Lung (tissue), 12 donors: Measurements from ENCODE around the gene TRIM14. TPM values are rescaled to one million over a fixed set of nuclear protein-coding genes. Genes with fewer than 3 reads are reported as not detected.
A peak's percentile ranks its signal among the peaks of the same experiment; 100 is the strongest.

Source experiments
- ATAC-seq: fragments of 200-7000 bp; cut with Tn5 transposase; one replicate; pipeline ENCODE4 v1.9.1; 2020; ENCODE audit warnings: moderate number of reproducible peaks; ENCODE audit not compliant: insufficient read depth, low FRiP score
- DNase-seq, 3 donors: peaks; one replicate each; pipeline ENCODE4 v3.0.0-alpha.2; 2013 to 2017
- H3K27ac ChIP-seq, 2 donors: one replicate each; pipeline ENCODE4 v1.5.1; 2013; ENCODE audit warnings: mild to moderate bottlenecking in 2 of 2, moderate library complexity in 2 of 2, control low read depth in 1 of 2, inconsistent platforms in 1 of 2, low read depth in 1 of 2, low read length in 1 of 2
- H3K27me3 ChIP-seq, 3 donors: one replicate each; pipeline ENCODE4 v1.5.1; 2013; ENCODE audit warnings: low read length in 2 of 3; ENCODE audit not compliant: control insufficient read depth in 3 of 3, insufficient read depth in 3 of 3
- H3K36me3 ChIP-seq, 4 donors: one replicate each; pipeline ENCODE4 v1.5.1; 2013; ENCODE audit warnings: low read length in 4 of 4, mild to moderate bottlenecking in 1 of 4, moderate library complexity in 1 of 4; ENCODE audit not compliant: control insufficient read depth in 4 of 4, insufficient read depth in 4 of 4
- H3K4me1 ChIP-seq, 5 donors: one replicate each; pipeline ENCODE4 v1.5.1; 2013; ENCODE audit warnings: low read length in 5 of 5, mild to moderate bottlenecking in 2 of 5, moderate library complexity in 1 of 5; ENCODE audit not compliant: control insufficient read depth in 5 of 5, insufficient read depth in 5 of 5
- H3K4me3 ChIP-seq: one replicate; pipeline ENCODE4 v1.5.1; 2013; ENCODE audit warnings: mild to moderate bottlenecking, control low read depth, moderate library complexity
- H3K9ac ChIP-seq, 2 donors: one replicate each; pipeline ENCODE4 v1.5.1; 2013; ENCODE audit warnings: low read length in 2 of 2, control low read depth in 1 of 2; ENCODE audit not compliant: insufficient read depth in 1 of 2
- H3K9me3 ChIP-seq, 4 donors: one replicate each; pipeline ENCODE4 v1.5.1; 2013; ENCODE audit warnings: low read length in 3 of 4, mild to moderate bottlenecking in 1 of 4, moderate library complexity in 1 of 4; ENCODE audit not compliant: control insufficient read depth in 4 of 4, insufficient read depth in 3 of 4
- CTCF ChIP-seq: IDR thresholded peaks from 2 replicates; pipeline ENCODE4 v1.5.1; 2012; ENCODE audit warnings: mild to moderate bottlenecking; ENCODE audit errors: control extremely low read depth, extremely low read depth
- WGBS, 2 donors: extraction: QIAGEN DNeasy Blood & Tissue Kit; methylation state at CpG; one replicate each; pipeline ENCODE4 v1.1.7; 2013; 5-methylcytosine and 5-hydroxymethylcytosine counted together
- polyA plus RNA-seq, 2 donors: library from polyadenylated mRNA; stranded (reverse); fragments of 200-250 nt; gene quantifications; one replicate each; pipeline ENCODE4 v1.2.1, GENCODE V29; 2013
- total RNA-seq, 2 donors: library from RNA; depleted of rRNA in 1 of 2; stranded (reverse); fragments of >200 nt in 1 of 2; gene quantifications; one replicate each; pipeline ENCODE4 v1.2.1, GENCODE V29; 2014 to 2021
- donor health status: control.
- donor health status: control.
- donor health status: Bipolar disorder and iron deficiency.
- donor health status: healthy.
- donor health status: DM: yes; HTN: yes; CAD: no.

TRIM14 gene
- total and polyA plus RNA-seq, 4 donors = 5.0 to 42.7 (median 12.1) TPM

DNA sequence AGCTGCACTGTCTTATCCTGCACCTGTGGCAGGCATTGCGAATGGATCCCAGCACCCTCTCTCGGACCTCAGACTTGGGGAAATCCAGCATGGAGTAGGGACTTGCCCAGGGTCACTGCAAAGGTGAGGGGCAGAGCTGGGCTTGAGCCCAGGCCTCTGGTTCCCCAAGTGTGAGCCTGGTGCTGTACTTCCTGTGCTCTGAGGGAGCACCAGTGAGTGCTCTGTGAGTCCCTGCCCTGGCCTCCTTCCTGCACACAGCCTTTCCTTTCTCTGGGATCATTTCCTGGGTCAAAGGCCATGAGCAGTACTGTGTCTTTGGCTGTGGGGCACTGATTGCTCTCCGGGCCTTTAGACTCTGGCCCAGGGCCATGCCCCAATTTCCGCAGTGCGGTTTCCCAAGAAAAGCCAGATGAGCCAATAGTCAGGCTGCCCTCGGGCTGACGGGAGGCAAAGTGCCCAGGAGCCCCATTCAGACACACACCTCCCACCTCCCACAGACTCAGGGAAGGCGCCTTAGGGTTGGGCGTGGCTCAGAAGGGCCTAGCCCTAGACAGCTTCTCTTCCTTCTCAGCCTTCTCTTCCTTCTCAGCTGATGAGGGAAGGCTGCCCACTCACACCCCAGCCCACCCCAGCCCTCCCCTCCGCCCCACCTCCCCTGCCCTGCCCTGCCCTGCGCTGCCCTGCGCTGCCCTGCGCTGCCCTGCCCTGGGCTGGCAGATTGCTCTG, 23.3 kb upstream of the TRIM14 start:
- no peak for TF ChIP-seq CTCF
- Histone ChIP-seq H3K4me3 (no peak overlapping the region), H3K27ac (peak overlapping the region in 1 of 2 donors; percentile 88)

GRCh38 chr9:98140503-98140902, 21.5 kb upstream of the TRIM14 start:
- DNase-seq = no peak
- Histone ChIP-seq H3K27ac (no peak overlapping the region), H3K9me3 (no peaks in the 10 kb centered on the region), H3K9ac (no peak overlapping the region), H3K4me3 (no peak overlapping the region), H3K27me3 (no peaks in the 10 kb centered on the region), H3K36me3 (no peaks in the 10 kb centered on the region), H3K4me1 (peaks cover 0 to 7% (median 0%) of the 10 kb centered on the region in 5 donors)
- TF ChIP-seq CTCF = no peak
- WGBS, 2 donors = 94 to 97% methylated on average over 5 of the region's 5 CpGs
- no peak for ATAC-seq

More for the DNA sequence above, 23.3 kb upstream of the TRIM14 start:
- Histone ChIP-seq H3K36me3 (no peaks in the 10 kb centered on the region), H3K27me3 (no peaks in the 10 kb centered on the region), H3K9ac (no peak overlapping the region), H3K9me3 (no peaks in the 10 kb centered on the region), H3K4me1 (peaks cover 0 to 11% (median 0%) of the 10 kb centered on the region in 5 donors)
- DNase-seq (peak in 2 of 3 donors; percentile 2 to 22), ATAC-seq (peak; percentile 81)
- 56 to 59% methylated on average over 12 to 13 of the region's 13 CpGs for WGBS, 2 donors

DNA sequence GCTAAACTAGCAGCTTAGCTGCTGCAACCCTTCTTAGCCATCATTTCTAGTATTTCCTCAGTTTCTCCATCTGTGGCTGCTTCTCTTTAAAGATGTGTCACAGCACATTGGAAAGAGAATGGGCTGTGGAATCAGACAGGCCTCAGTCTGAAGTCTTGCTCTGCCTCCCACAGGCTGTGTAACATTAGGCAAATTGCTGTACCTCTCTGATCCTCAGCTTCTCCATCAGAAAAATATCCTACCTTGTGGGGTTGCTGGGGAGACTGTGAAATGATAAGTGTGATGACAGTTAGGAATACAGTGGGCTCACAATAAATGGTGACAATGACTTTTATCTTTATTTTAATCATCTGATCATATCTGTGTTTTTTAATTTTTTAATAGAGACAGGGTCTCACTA, 17.5 kb upstream of the TRIM14 start:
- no peak for TF ChIP-seq CTCF
- H3K27ac ChIP-seq = no peak overlapping the region
- H3K9ac ChIP-seq = no peak overlapping the region
- H3K27me3 ChIP-seq = no peaks in the 10 kb centered on the region
- ATAC-seq (no peak), DNase-seq (no peak)
- H3K4me1 ChIP-seq = no peaks in the 10 kb centered on the region
- H3K36me3 ChIP-seq = peaks cover 0 to 2% (median 0%) of the 10 kb centered on the region in 4 donors
- no peak overlapping the region for H3K4me3 ChIP-seq
- H3K9me3 ChIP-seq = no peaks in the 10 kb centered on the region

- Histone ChIP-seq H3K9ac (no peak overlapping the region), H3K27me3 (no peaks in the 10 kb centered on the region), H3K27ac (no peak overlapping the region), H3K36me3 (peaks cover 0 to 2% (median 0%) of the 10 kb centered on the region in 4 donors), H3K9me3 (no peaks in the 10 kb centered on the region), H3K4me1 (no peaks in the 10 kb centered on the region), H3K4me3 (no peak overlapping the region)
- 89 to 95% methylated on average over 6 to 7 of the region's 7 CpGs for WGBS, 2 donors
- no peak for DNase-seq
- TF ChIP-seq CTCF = no peak
- ATAC-seq = no peak
These were observed 16.9 kb upstream of the TRIM14 start for GRCh38 chr9:98135938-98136337.
